Camera-type eye (tissue), 1 donor: ENCODE measurements around the gene YDJC. TPM values are rescaled to one million over a fixed set of nuclear protein-coding genes. Genes with fewer than 3 reads are reported as not detected.

Experiments
- total RNA-seq: library from RNA; depleted of rRNA; stranded (reverse); fragments of >200 nt; gene quantifications from one replicate; pipeline ENCODE4 v1.2.3, GENCODE V29; 2014

The YDJC gene
- total RNA-seq = 9.2 TPM

GRCh38 chr22:21629255-21630149, at the start of gene YDJC:
YDJC (minus strand) TSS chr22:21630022; CDS start chr22:21630014, 8 bp downstream.

GRCh38 chr22:21641789-21642583, 12.2 kb upstream of the YDJC start, which contains the start of gene SDF2L1:
SDF2L1 (plus strand) TSS chr22:21642302; CDS start chr22:21642337, 35 bp downstream.

GRCh38 chr22:21632237-21632895, 2.5 kb upstream of the YDJC start, which contains the start of gene CCDC116:
CCDC116 (plus strand) TSS chr22:21632760; CDS start chr22:21633182, 422 bp downstream.

Other genes with a start within 250 kb of the YDJC start
- 0.60 TPM for gene RIMBP3B, start 246.3 kb downstream of the YDJC start, total RNA-seq
- gene HIC2, start 212.7 kb downstream of the YDJC start, total RNA-seq = 11.3 TPM
- gene TMEM191C, start 162.6 kb downstream of the YDJC start, total RNA-seq = 1.6 TPM
- 1.2 TPM for gene RIMBP3C, start 78.6 kb downstream of the YDJC start, total RNA-seq
- gene UBE2L3, start 62.3 kb downstream of the YDJC start, total RNA-seq = 36.7 TPM
- gene CCDC116, start 2.7 kb upstream of the YDJC start, total RNA-seq = 0.27 TPM
- 3.8 TPM for gene SDF2L1, start 12.3 kb upstream of the YDJC start, total RNA-seq
- gene PPIL2, start 36.0 kb upstream of the YDJC start, total RNA-seq = 42.7 TPM
- 26.9 TPM for gene YPEL1, start 105.8 kb upstream of the YDJC start, total RNA-seq
- gene MAPK1, start 237.6 kb upstream of the YDJC start, total RNA-seq = 64.3 TPM